ENCODE results near the gene PSMD14.
"Not testable (repeated sequence)": the region's sequence is repeated elsewhere in the genome, so short reads cannot be mapped to it uniquely, and the experiment has no call there.

PSMD14 gene

DNA sequence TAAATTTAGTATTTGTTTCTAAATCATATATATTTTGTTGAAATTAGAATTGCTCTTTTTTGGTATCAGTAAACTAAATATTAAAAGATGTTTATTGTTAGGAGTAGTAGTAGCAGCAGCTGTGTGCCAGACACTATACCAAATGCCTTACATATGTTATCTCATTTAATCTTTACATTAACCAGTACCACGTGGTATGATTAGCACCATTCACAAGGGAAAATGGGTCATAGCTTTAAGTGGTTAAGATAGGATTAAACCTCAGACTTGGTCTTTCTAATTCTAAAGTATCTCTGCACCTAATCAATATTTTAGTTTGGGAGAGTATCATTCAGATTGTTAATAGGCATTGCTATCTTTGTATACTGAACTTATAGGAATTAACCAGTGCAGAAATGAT, 29.0 kb downstream of the PSMD14 start:
- no peak for DNase-seq (ENCODE audit: low read depth)

DNA sequence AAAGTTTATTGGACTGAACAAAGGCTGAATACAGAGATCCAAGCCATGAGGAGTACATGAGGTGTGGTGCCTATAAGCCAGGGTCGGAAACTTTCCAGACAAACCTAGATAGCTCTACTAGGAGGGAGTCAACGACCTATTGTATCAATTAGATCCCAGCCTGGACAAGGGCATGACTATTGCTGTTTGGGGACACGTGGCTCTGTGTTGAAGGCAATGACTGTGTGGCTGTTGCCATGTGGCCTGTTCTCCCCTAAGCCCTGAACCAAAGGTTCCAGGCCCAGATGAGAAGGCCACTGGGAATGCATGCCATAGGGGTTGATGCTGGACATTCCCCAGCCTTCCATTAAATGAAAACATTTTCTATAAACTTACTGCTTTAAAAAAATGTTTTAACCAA, 31.3 kb downstream of the PSMD14 start:
- DNase-seq (ENCODE audit: low read depth): not testable (repeated sequence)

DNA sequence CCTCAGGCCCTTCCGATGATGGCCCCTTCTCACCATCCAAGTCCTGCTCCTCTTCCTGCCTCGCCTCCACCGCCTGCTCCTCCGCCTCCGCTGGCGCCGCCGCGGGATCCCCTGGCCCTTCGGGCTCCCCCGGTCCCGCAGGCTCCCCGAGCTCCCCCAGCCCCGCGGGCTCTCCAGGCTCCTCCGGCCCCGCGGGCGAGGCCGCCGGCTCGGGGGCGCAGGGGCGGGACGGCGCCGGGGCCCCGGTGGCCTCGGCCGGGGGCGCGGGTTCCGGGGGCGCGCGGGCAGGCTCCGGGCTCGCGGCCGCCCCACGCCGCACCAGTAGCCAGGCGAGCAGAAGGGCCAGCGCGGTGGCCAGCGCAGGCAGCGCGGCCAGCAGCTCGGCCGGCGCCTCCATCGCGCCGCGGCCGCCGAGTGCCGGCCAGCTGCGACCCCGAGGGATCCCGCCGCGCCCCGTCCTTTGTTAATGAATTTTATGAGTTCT, 32.7 kb downstream of the PSMD14 start:
- not testable (repeated sequence) for DNase-seq (ENCODE audit: low read depth)

DNA sequence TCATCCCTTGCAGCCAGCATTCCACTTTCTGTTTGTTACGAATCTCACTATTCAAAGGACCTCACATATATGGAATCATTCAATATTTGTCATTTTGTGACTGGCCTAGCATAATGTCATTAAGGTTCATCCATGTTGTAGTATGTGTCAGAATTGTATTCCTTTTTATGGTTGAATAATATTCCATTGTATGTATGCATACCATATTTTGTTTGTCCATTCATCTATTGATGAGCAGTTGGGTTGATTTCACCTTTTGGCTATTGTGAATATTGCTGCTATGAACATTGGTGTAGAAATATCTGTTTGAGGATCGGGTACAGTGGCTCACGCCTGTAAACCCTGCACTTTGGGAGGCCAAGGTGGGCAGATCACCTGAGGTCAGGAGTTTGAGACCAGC, 35.0 kb downstream of the PSMD14 start:
- DNase-seq (ENCODE audit: low read depth): no peak

DNA sequence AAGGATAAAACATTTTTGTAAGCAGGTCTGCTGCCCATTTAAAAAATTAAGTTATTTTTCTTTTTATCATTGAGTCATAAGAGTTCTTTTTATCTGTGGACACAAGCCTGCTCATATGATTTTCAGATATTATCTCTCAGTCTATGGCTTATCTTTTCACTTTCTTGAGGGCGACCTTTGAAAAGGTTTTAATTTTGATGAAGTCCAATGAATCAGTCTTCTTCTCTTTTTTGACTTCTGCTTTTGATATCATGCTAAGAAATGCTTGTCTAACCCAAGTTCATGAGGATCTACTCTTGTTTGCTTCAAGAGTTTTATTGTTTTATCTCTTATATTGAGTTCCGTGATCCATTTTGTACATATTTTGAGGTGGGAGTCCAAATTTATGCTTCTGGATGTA, 36.5 kb downstream of the PSMD14 start:
- DNase-seq (ENCODE audit: low read depth): no peak

DNA sequence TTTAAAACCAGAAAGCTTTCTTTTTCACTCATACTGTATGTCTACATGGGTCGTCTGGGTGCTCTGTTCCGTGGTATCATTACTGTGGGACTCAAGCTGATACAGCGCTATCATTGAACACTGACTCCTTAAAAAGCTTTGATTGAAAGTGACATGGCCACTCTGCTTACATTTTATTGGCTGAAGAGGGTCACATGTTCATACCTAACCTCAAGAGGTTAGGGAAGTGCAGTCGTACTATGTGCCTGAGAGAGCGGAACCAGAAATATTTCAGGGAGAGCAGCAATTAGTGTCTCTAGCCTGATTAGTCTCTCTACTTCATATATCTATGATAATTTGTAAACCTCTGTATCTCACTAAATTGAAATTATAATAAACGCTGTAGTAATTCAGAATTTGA, 43.5 kb downstream of the PSMD14 start:
- no peak for DNase-seq (ENCODE audit: low read depth)

DNA sequence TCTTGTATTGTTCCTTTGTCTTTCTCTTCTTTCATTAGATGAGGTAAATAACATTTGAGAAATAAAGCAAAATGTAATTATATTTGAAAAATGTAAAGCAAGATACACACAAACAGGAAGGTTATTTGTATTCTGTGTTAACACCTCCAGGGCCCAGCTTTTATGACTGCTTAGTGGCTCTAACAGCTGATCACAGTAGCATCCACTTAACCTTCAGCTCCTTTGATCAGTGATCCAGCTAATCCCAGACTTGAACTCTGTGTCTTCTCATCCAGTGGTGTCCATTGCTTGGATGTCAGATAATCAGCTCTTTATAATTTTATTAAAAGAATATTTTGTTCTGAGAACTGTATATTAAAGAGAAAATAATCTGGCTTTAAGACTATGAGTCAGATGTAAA, 44.5 kb downstream of the PSMD14 start:
- no peak for DNase-seq (ENCODE audit: low read depth)

DNA sequence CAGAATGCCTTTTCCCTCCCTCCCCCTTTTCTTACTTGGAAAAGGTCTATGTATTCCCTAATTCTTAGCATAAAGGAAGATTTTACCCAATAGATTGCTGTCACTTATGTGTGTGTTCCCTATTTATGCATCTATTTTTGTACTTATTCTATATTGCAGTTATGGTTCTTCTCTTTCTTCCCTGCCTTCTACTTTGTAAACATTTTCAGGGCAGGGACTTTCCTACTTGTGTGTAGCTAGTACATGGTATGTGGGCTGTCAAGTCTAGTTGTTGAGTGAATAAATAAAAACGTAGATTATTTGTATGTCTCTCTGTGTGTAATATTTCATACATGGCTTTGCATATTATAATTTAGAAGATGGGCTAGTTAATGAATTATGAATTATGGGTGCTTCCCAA, 45.3 kb downstream of the PSMD14 start:
- DNase-seq (ENCODE audit: low read depth): no peak

DNA sequence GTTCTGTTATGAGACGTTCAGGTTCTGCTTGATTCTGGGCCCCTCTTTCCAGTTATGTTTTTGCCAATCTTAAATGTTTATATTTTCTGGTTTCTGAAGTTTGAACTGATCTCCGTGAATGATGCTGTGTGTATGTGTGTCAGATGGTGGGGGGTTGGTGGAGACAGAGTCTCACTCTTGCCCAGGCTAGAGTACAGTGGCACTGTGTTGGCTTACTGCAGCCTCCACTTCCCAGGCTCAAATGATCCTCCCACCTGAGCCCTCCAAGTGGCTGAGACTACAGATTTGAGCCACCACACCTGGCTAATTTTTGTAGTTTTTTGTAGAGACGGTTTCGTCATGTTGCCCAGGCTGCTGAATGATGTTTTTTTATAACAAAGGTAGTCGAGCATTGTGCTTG, 45.9 kb downstream of the PSMD14 start:
- DNase-seq (ENCODE audit: low read depth): no peak

DNA sequence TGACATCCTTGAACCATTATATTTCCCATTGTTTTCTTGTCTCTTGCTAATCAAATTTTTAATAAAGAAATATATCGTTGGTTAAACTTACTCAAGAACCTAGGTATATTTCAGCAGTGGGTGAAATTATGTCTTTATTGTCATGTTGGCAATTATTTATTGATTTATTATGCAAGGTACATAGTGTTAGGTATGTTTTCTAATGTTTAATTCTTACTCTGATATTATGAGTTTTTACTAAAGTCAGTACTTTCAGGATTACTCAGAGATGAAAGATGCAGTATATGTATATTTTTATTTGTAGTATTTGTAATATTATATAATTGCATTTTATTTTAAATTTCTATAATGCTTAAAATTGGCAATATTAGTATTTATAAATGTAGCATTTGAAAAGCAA, 46.9 kb downstream of the PSMD14 start:
- no peak for DNase-seq (ENCODE audit: low read depth)

DNA sequence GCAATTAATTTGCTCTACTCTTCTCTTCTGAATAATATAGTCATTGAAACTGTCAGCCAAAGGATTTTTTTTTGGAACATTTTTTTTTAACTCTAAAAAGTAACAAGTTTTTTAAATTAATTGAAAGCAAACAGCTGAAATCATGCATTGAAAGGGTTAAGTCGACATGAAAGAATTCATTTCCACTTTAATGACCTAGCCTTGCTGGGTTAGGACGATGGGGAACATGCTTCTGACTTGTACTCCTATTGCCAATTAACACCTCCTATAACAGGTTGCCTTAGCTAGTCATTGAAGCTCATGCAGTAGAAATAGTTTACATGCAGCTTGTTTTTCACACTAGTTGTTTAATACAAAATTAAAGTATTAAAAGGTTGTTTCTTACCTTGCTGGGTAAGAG, 47.8 kb downstream of the PSMD14 start:
- DNase-seq (ENCODE audit: low read depth): no peak

DNA sequence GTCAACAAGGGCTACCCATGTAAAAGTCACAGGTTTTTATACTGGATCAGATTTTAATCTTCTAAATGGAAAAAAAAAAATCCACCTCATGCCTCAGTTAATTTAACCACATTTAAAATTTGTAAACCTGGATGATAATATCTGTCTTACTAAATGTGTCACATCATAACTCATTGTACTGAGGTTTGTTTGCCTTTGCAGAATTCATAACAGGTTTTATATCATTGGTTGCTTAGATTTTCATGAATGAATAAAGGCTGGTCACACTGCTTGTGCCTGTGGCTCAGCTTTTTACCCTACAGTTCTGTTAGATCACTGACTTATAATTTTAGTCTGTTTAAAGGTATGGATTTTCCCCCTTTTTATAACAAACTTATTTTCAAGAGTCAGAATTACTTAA, 48.9 kb downstream of the PSMD14 start:
- no peak for DNase-seq (ENCODE audit: low read depth)

DNA sequence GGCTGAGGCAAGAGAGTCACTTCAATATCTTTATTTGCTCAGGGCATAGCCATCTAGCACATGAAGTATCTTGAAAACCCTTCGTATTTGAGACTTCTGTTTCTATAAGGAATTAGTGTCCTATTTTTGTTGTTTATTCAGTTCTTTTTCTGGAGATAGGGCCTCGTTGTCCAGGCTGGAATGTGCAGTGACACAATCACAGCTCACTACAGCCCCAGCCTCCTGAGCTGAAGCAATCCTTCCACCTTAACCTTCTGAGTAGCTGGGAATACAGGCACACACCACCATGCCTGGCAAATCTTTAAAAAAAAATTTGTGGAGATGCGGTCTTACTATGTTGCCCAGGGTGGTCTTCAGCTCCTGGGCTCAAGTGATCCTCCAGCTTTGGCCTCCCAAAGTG, 50.6 kb downstream of the PSMD14 start:
- DNase-seq (ENCODE audit: low read depth): no peak

DNA sequence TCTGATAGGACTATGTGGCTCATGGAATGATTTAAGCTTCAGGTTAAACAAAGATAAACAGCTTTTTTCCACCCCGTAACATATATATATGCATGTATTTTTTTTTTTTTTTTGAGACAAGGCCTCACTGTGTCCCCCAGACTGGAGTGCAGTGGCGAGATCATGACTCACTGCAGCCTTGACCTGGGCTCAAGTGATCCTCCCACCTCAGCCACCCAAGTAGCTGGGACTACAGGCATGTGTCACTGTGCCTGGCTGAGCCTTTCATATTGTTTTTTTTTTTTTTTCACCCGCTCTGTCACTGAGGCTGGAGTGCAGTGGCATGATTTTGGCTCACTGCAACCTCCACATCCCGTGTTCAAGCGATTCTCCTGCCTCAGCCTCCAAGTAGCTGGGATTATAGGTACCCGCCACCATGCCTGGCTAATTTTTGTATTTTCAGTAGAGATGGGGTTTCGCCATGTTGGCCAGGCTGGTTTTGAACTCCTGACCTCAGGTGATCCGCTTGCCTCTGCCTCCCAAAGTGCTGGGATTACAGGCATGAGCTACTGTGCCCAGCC, 52.0 kb downstream of the PSMD14 start:
- not testable (repeated sequence) for DNase-seq (ENCODE audit: low read depth)

DNA sequence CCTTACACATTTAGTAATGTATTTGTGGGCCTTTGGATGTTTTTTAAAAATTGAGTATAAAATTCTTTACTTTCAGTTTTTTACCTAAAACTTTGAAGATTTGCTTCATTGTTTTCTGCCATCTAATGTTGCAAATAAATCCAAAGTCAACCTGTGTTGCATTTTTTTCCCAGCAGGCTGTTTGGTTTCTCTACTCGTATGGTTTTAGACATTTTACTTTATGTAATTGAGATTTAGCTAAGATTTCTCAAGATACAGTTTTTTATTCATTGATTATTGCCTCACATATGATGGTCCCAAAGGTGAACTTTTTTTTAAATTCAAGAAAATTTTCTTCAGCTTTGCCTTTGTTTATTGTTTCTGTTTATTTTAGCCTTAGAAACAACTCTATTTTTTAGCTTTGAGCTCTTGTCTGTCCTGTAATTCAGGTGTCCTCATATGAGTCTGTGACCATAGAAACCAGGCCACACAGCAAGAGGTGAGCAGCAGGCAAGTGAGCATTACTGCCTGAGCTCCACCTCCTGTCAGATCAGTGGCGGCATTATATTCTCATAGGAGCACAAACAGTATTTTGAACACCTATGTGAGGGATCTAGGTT, 54.4 kb downstream of the PSMD14 start:
- no peak for DNase-seq (ENCODE audit: low read depth)

DNA sequence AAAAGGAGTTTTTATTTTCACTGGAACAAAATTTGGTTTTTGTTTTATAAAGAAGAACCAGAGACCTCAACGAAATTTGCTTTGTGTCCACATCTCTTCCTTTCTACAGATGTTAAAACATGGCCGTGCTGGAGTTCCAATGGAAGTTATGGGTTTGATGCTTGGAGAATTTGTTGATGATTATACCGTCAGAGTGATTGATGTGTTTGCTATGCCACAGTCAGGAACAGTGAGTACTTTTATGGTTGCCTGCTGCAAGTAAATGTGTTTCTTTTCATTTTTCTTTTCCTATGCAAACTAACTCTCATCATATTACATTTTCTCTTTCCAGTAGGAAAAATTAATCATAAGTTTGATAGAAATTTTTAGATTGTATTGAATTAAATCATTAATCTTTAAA, 59.5 kb downstream of the PSMD14 start:
- no peak for DNase-seq (ENCODE audit: low read depth)

DNA sequence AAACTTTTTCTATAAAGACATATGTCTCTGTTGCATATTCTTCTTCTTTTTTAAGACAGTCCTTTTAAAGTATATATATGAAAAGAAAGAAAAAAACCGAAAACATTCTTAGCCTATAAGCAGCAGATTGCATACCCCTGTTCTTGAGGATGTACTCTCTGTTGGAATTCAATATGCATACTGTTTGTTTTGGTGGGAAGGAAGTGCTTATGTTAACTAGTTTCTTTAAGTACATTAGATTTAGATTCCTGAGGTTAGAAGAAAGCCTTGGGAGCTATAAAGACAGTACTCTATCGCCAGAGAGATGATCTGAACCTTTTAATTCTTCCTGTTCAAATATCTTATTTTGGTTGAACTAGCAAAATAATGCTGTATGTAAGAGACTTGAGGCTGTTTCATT, 61.1 kb downstream of the PSMD14 start:
- no peak for DNase-seq (ENCODE audit: low read depth)

DNA sequence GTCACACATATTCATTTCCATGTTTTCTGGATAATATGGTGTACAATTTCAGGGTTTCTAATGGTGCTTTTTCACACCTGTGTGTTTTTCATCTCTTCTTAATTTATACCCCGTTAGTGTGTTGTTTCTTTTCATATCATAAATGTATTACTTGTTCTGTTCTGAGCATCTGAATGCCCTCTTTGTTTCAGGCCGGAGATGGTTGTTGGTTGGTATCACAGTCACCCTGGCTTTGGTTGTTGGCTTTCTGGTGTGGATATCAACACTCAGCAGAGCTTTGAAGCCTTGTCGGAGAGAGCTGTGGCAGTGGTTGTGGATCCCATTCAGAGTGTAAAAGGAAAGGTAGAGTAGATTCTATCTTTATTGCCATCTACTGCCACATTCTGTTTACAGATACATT, 62.8 kb downstream of the PSMD14 start:
- no peak for DNase-seq (ENCODE audit: low read depth)

DNA sequence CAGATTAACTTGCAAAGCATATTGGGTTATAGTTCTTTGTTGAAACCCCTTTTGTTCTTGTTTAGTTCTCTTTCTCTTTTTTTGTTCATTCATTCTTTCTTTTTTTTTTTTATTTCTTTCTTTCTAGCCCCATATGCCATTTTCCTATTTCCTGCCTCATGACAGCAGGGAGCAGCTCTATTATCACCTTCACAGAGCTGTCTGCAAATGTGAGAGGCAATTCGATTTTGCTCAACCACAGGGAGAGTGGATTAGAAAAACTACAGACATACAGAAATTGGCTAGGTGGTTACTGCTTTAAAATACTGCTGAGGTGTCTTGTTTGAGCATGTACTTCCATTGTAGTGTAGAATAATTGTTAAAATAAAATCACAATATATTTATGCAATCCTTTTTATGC, 63.6 kb downstream of the PSMD14 start:
- no peak for DNase-seq (ENCODE audit: low read depth)

DNA sequence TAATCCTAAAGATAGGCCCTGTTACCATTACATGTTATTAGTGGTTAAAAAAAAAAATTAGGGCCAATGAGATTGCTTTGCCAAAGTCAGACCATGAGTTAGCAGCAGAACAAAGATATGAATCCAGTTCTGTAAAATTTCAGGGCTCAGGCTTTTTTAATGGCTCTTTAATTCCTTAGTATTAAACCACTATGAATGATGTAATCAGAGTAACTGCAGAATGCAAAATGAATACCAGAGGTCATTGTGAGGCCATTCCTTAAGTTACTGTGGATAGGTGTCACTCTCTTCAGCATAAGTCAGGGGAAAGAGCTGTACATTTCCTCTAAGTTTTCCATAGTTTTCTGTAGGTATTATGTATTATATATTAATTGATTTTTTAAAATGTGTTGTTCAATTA, 65.7 kb downstream of the PSMD14 start:
- DNase-seq (ENCODE audit: low read depth): no peak

DNA sequence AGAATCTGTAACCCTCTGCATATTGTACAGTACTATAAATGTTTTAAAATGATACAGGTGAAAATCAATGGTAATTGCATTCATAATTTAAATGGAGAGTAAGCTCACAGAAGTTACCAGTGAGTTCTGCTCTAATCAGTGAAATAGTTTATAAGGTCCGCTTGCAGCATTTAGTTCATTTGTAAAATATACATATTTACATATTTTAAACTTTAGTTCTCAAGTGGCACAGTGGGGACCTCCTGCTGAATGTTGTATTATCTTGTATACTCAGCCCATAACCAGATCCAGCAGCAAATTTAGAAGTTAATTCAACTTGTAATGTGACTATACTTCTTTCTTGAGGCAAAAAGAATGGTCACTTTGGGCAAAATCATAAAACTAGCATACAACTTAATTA, 66.2 kb downstream of the PSMD14 start:
- DNase-seq (ENCODE audit: low read depth): no peak

DNA sequence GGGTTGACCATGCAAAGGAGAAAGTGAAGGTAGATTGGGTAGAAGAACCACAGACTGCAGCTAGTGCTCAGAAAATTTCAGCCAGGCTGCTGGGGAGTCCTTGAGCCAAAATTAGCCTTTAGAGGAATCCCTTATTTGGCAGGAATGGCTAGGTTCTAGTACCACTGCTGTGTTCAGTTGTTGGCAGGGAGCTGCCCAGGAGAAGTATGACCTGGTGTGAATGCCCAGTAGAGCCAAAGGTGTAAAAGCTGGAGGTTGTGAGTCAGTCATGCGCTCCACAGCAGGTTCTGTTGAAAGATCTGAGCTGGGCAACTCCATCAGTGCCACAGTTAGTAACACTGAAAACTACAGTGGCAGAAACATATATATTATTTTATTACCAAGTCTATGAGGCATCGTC, 71.5 kb downstream of the PSMD14 start:
- DNase-seq (ENCODE audit: low read depth): no peak

DNA sequence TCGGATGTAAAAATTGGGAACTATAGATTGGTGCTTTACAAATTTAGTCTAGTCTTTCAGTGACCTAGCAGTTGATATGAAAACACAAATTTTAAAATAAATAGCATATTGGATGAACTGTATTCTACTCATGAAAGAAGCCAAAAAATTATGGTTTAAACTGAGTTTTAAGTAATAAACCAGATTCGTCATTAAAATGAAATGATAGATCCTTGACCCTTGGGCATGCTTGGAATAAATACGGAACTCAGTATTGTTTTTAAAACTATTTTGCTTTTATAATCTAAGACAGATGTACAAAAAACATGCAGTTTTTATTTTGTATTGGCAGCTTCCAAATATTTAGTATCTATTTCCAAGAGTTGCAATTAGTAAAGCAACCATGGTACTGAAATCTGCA, 73.3 kb downstream of the PSMD14 start:
- DNase-seq (ENCODE audit: low read depth): no peak

DNA sequence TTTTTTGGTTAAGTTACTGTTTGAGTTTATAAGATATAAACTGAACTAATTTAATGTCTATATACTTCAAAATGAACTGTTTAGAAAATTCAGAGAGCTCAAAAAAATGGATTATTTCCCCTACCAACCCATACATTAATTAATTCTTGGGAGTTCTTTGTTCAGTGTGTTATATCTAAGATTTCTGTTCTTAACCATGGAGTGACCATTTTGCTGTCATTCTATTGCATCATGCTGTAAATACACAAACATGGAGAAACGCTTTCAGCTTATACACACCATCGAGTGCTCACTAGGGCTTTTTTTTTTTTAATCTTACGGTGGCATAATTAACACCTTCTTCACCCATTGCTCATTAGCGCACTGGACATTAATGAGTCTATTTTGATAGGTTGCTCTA, 74.5 kb downstream of the PSMD14 start:
- no peak for DNase-seq (ENCODE audit: low read depth)

DNA sequence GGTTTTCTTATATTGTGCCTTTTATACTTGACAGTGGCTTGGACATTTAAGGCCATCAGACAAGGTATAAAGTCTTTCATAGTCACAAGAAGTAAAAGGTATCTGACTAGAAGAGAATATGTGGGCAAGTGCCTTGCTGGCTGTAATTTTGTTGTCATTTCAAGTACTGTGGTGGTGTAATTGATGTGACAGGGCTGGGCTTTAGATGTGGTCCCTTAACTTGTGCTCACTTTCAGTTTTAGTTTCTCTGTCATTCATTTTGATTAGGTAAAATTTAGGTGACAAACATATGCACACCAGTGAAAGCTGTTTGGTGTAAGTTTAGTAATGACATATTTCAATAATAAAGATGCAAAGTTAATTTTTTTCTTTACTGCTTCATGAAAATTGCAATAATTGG, 76.6 kb downstream of the PSMD14 start:
- no peak for DNase-seq (ENCODE audit: low read depth)
